HG03342 (cell line): Measurements from ENCODE around the gene TXNDC2.

Source experiments
- ATAC-seq: cut with Tn5 transposase; IDR thresholded peaks from one replicate; pipeline ENCODE4 v1.9.1; 2021; ENCODE audit warnings: mild to moderate bottlenecking, moderate library complexity; ENCODE audit not compliant: unreplicated experiment

TXNDC2 gene

GRCh38 chr18:9859232-9859631 is 26.5 kb upstream of the TXNDC2 start:
- ATAC-seq, result no peak

- ATAC-seq, result no peak
These were observed 25.1 kb upstream of the TXNDC2 start for GRCh38 chr18:9860682-9861081.

GRCh38 chr18:9861157-9861556 is 24.6 kb upstream of the TXNDC2 start:
- ATAC-seq, result peak; percentile 68

DNA sequence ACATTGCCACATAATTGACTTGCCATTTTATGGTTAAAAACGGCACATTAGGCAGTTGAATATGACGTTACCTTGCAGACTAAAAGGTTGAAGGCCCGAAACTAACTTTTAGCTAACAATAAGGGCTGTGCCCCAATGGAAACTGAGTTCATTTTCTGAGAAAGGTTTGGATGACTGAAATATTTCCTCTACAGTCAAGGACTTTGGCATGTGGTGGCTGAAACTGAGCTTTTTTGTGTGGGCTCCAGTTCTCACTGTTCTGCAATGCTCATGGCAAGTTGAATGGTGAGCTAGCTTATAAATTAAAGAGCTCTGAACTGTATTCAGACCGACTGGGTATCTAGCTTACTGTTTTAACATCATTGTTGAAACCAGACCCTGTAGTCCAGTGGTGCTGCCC is 23.8 kb upstream of the TXNDC2 start:
- no peak for ATAC-seq

DNA sequence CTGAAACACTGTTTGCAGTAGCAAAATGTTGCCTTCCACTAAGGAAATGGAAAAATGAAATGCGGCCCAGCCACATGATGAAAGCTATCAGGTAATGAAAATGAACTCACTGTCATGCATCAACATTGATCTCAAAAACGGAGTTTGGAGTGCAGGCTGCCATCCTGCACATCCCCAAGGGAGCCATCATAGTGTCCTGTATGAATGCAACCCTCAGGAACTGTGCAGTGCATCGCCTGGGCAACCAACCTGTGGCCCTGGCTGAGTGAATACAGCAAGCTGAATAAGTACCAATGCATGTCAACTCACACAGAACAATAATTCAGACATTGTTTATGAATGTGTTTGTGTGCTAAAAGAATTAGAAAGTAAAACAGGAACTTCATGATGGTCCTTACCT is 23.1 kb upstream of the TXNDC2 start:
- ATAC-seq, result no peak

- no peak for ATAC-seq
These were observed 22.5 kb upstream of the TXNDC2 start for GRCh38 chr18:9863282-9863681.

GRCh38 chr18:9865764-9866490 is 19.8 kb upstream of the TXNDC2 start:
- no peak for ATAC-seq

- ATAC-seq, result no peak
These were observed 19.1 kb upstream of the TXNDC2 start for GRCh38 chr18:9866627-9867026.

GRCh38 chr18:9867071-9867594 is 18.6 kb upstream of the TXNDC2 start:
- no peak for ATAC-seq

DNA sequence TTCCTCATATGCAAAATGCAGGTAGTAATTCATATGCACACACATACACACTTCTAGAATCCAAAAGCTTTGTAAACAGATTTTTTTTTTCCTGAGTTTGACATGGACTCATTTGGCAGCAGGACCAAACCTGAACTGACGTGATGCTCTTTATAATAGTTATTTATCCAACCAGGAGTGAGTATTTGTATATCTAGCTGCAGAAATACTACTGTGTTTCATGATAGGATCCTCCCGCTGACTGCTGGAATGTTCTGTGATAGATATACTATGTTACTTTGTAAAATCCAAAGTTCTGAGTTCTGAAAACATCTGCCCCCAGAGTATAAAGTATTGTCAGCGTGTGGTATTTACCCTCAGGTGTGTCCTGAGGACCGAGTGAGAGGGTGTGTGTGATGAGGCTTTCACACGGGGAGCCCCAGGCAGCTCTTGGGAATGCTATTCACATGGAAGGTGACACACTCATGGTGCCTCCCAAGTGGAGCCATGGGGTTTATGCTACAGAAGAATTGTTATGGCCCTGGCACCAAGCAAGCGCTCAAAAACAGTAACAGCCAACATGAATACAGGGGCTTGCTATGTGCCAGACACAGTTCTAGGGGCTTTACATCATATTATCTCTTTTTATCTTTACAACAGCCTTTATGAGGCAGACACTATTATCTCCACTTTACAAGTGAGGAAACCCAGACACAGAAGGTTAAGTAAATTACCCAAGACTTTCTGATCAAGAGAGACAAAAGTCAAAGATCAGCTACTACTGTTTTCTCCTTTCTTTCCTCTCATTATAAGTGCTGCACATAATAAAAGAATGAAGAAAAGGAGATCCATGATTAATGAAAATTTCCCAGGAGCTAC is 16.7 kb upstream of the TXNDC2 start:
- ATAC-seq, result no peak

DNA sequence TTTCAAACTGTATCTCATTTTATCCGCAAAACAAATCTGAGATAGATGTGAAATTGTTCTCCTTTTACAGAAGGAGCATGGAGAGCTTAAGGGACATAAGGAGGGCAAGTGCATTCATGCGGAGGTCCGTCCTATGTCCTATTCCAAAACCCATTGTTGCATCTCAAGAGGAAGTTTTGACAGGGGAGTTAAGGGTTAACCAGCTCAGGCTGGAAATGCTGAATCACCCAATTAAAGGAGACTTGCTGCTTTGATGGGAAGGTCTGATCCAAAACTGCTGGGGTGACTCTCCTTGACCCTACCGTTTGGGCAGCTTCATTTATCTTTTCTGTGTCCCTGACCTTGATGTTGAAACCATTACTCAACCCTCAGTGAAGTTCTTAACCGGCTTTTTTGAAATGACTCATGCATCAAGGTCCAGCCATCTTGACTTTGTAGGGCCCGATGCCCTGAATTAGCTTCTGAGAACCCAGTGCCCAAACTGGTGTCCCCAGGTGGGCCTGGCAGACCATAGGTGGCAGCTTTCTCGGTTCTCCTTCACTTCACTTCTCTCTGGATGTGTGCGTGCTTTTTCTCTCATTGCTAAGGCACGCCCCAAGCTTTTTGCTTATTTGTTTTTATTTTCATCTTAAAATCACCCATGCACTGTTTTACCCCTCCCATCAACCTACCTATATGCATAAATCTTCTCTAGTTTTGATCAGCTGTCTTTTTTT is 15.9 kb upstream of the TXNDC2 start:
- no peak for ATAC-seq

DNA sequence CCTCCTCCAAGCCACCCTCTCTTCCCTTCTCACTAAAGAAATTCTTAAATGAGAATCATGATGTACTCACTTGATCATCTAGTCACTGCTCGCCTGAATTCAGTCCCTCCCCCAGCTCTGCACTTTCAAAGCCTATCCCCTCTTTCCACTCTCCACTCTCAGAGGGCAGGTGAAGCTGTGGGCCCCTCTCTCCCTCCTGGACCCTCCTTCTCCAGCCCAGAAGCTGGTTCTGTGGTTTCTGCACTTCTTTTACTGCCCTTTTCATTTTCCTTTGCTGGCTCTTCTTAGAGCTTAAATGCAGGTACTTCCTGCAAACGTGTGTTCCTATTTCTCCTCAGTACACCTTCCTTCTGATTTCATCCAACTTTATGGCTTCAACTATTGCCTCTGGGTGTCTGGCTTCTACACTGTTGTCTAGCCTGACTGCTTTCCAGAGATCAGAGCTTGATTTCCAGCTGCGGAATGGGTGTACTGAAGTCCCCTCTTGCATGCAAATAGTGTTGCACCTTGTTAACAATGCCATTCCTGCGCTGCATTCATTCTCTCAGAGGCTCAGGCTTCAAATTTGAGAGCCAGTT is 15.3 kb upstream of the TXNDC2 start:
- no peak for ATAC-seq

DNA sequence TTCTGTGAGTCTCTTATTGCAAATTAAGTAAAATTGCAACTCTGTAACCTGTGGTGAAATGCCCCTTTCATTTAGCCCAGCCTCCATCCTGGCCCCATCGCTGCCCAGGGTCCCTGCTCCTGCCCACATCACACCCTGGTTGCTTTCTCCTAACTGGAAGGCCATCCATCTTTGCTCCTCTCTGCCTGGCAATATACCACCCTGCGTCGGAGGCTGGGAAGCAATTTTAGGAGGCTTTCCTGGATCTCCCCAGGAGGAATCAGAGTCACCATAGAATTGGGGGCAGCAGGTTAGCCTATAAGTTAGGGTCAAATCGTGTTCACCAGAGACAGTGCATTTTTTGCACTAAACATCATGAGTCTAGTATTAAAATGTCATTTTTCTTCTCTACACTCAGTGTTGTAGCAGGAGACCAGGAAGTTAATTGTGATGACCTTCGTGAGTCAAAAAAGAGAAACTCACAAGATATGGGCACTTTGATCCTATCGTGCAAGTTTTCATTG is 14.5 kb upstream of the TXNDC2 start:
- ATAC-seq, result no peak

DNA sequence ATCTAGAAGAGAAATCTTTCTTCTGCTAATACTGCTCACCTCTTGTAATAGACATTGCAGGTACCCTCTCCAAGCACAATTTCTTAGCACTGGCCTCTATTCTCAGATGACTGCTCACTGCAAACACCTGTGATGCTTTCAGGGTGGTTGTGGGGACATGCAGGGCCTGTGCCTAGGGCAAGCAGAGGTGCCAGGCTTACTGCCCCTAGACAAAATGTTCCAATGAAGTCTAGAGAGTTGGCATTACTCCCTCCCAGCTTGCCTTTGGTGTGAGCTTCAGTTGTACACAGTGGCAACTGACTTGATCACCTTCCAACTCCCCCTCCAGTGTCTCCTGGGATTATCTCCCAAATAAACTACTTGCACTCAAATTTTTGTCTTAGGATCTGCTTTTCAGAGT is 12.9 kb upstream of the TXNDC2 start:
- no peak for ATAC-seq

- no peak for ATAC-seq
These were observed 11.0 kb upstream of the TXNDC2 start for GRCh38 chr18:9874728-9875127.

DNA sequence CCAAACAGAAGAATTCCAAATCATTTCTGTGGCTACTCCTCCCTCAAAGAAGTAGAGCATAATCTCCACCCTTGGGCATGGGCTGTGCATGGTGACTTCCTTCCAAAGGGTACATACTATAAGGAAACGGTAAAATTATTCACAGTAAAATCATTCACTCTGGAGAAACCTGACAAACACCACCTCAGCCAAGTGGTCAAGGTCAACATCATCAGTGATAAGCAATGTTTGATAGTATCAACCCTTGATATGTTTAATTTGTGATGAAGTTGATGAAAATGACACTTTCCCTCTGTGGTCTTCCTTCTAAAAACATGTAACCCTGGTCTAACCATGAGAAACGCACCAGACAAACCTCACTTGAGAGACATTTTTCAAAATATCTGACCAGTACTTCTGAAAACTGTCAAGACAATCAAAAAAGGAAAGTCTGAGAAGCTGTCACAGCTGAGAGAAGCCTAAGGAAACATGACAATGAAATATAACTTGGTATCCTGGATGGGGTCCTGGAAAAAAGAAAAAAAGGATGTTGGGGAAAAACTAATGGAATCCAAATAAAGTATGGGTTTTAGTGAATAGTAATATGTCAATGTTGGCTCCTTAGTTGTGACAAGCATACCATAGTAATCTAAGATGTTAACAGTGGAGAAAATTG is 9.4 kb upstream of the TXNDC2 start:
- ATAC-seq, result no peak

GRCh38 chr18:9876867-9877654 is 8.7 kb upstream of the TXNDC2 start:
- no peak for ATAC-seq

GRCh38 chr18:9877655-9878014 is 8.1 kb upstream of the TXNDC2 start:
- ATAC-seq, result no peak

GRCh38 chr18:9878095-9878494 is 7.7 kb upstream of the TXNDC2 start:
- no peak for ATAC-seq

- ATAC-seq, result no peak
These were observed 7.0 kb upstream of the TXNDC2 start for GRCh38 chr18:9878783-9879242.
